Stimulated activated CD4-positive, alpha-beta T cell treated with anti-CD3 and anti-CD28 coated beads, Interleukin-4, amount 100 ng/mL, for 48 hours (primary cell): ENCODE measurements around the gene MED22.
A peak's percentile ranks its signal among the peaks of the same experiment; 100 is the strongest.
"Not testable (repeated sequence)": the region's sequence is repeated elsewhere in the genome, so short reads cannot be mapped to it uniquely, and the experiment has no call there.

Experiments used
- DNase-seq, 2 donors: peaks; one replicate each; pipeline ENCODE4 v3.0.0-alpha.2; 2020; ENCODE audit warnings: low read depth in 2 of 2

MED22 gene

DNA sequence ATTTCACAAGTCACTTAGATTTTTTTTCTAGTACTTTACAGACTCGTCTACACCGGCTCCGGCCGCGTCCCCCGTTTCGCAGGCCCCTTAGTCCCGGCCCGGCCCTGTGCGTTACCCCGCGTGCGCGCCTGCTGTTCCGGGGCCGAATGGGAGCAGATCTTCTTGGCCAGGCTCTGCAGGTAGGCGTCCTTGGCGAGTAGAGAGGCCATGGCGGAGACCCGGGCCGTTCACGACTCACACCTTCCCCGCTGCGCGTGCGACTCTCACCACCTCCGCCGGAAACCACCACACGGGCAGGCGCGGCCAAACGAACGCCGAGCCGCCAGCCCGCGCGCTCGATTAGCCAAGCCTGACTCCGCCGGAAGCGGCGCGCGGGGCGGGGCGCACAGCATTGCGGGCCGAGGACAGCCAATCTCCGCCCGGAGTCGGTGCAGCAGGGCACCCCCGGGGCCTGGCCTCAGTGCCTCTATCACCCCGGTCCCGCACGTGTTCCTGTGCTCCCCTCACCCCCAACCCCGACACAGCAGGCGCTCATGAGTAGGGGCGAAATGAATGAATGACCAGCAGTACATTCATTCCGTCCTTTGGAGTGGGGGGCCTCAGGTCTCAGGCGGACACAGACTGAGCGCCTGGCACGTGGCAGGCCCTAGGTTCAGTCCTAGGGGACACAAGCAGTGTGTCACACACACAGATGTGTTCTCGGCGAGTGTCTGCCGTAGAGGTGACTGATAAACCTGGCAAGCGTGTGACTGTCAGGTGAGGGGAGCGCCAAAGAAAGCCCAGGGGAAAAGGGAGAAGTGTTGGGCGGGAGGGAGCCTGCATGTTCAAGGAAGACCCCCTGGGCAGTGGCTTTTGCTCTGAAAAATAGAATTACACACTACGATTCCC, 11.8 kb downstream of the MED22 start, which contains the start of gene SURF6:
TSS of gene SURF6 (minus strand) at position 265 of the 888 bp plus-strand sequence. CDS start at position 209, 56 bp downstream.
- DNase-seq = peak; percentile 93

- not testable (repeated sequence) for DNase-seq
Measured at GRCh38 chr9:133334888-133335287, 13.0 kb downstream of the MED22 start.

DNA sequence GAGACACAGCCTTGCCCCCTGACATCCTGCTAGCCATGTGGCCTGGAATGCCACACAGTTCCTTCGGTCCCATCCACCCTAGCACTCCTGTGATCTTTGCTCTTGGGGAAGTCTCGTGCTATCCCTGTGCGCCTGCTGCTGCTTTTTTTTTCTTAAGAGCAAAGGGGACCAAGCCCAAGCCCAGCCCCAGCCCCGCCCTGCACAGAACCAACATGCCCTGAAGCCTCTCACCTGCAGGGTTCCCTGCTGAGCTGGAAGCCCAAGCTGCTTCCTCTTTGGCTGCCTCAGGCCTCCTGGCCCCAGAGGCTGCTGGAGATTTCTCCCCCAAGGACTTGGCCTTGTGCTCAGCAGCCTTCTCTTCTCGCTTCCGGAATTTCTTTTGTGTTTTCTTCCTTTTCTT, 13.8 kb downstream of the MED22 start:
- no peak for DNase-seq

- no peak for DNase-seq
Measured at GRCh38 chr9:133333566-133333965, 14.4 kb downstream of the MED22 start.

GRCh38 chr9:133333011-133333410, 14.9 kb downstream of the MED22 start:
- DNase-seq = no peak

DNA sequence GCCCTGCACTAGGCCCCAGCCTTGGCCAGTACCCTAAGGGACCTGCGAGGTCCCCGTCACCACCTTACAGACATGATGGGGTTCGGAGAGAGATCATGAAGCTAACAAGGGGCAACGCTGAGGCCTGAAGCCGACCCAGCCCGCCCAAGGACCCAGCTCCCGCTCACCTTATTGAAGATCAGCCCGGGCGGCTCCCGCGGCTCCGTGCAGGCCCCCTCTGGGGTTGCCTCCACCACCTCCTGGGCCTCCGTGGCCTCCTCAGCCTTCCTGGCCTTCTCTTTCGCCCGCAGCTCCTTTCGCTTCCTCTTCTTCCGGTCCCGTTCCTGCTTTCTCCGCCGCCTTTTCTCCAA, 15.6 kb downstream of the MED22 start:
- DNase-seq = no peak

DNA sequence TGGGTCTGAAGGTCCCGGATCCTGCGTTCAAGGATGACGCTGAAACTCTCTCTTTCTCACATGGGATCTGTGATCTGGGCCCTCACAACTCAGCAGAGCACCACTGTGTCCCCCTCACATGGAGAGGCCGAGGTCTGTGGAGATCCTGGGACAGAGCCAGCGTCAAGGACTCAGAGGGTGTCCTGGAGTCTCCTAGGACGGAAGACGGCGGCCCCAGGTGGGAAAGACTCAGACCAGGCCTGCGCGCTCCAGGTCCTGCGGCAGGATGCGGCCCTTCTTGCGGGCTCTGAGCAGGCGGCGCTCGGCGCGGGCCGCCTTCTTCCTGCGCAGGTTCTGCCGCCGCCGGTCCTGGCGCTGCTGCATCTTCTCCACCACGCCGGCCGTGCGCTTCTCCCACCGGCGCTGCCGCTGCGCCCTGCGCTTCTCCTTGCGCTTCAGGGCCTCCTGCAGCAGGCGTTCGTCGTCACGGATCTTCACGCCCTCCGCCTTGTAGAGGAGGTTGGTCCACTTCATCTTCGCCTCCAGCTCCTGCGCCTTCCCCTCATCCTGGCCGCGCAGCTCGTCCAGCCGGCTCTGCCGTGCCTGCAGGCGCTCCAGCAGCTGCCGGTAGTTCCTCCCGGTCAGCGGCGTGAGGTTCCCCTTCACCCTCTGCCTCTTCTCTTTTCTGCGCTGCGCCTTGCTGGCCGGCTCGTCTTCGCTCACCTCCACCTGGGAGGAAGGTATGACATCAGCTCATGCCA, 16.1 kb downstream of the MED22 start:
- no peak for DNase-seq

- DNase-seq = no peak
Measured at GRCh38 chr9:133331221-133331620, 16.7 kb downstream of the MED22 start.

- not testable (repeated sequence) for DNase-seq
Measured at GRCh38 chr9:133329306-133330156, 18.4 kb downstream of the MED22 start.

DNA sequence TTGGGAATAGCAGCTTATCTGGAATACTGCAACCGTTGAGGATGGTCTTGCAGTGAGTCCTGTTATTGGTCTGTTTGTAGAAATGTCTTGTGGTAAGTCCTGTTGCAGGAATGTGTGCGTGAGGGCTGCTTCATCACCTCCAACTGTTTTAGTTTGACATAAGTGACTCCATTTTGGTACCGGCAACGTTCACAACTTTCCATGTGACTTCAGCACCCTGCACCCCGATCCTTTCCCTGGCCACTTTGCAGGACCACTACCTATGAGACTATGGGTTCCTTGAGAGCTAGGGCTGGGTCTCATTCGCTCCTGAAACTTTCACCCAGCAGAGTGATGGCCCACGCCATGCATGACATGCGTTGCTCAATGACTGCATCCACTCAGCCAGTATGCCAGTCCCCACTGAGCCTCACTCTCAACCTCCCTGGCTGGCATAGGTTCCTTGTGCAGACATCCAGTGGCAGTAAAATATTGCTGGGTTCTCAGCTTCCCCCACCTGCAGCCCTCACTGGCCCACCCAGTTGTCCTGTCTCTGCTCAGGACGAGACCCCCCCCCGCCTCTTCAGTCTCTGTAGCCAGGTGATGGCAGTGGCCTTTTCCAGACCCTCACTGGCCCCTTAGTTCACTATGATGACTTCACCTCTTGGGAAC, 20.0 kb downstream of the MED22 start:
- DNase-seq = no peak

DNA sequence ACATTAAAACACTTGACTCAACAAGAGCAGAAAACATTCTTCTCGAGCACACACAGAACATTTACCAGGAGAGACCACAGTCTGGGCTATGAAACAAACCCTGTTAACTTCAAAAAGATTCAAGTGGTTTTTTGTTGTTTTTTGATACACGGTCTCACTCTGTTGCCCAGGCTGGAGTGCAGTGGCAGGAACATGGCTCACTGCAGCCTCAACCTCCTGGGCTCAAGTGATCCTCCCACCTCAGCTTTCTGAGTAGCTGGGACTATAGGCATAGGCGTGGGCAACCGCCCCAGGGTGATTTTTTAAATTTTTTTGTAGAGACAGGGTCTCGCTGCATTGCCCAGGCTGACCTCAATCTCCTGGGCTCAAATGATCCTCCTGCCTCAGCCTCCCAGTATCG, 20.9 kb downstream of the MED22 start:
- not testable (repeated sequence) for DNase-seq

GRCh38 chr9:133323991-133324703, 23.8 kb downstream of the MED22 start:
- DNase-seq = no peak

- no peak for DNase-seq
Measured at GRCh38 chr9:133323211-133323610, 24.7 kb downstream of the MED22 start.

GRCh38 chr9:133322701-133323100, 25.2 kb downstream of the MED22 start:
- DNase-seq = no peak

DNA sequence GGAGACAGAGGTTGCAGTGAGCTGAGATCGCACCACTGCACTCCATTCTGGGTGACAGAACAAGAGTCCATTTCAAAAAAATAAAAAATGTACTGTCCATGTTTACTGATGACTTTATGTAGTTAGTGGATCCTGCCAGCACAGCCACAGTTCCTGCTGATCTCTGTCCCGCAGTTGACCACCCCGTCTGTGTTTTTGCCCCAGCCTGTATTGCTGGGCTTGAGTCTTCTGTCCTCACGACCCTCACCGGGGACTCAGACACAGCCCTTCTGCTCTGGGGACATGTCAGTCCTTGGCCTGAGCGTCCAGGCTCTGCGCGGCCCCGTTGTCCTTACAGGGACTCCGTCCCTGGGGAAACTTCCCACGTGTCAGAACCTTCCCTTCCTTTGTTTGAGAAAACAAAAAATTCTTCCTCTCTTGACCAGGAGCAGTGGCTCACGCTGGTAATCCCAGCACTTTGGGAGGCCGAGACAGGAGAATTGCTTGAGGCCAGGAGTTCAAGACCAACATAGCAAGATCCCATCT, 26.5 kb downstream of the MED22 start:
- no peak for DNase-seq

DNA sequence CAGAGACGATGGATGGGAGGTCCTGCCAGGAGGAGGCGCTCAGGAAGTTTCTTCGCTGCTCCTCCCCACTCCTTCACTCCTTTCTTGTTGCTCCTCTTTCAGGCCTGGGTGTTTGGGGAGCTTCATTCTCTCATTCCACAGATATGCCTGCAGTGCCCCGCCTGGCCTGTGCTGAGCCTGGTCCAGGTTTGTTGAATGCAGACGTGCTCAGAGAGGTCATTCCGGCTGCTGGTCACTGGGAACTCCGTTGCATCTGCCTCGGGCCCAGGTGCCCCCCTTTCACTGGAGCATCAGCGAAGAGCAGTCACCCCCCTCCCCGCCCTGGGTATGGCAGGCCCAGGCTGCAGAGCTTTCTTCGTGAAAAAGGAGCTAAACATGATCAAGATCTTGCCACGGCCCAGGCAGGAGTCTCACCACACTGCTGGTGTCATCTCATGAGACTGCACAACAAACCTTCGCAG, 27.5 kb downstream of the MED22 start:
- DNase-seq = no peak

GRCh38 chr9:133317551-133317950, 30.4 kb downstream of the MED22 start:
- not testable (repeated sequence) for DNase-seq

GRCh38 chr9:133315997-133316396, 31.9 kb downstream of the MED22 start:
- DNase-seq = no peak

DNA sequence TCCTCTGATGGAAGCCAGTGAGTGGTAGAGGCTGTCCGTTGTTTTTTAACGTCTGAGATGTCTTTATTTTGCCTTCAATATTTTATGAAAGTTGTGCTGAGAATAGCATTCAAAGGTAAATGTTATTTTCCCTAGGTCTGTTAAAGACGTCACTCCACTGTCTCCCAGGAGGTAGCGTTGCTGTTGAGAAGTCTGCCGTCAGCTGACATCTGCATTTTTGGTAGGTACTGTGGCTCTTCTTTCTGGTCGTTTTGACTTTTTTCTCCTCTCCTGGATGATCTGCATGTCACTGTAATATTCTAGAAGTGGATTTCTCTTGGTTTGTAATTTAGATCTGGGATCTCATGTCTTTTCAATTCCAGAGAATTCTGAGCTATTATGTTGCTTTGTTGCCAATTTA, 38.3 kb downstream of the MED22 start:
- DNase-seq = no peak

DNA sequence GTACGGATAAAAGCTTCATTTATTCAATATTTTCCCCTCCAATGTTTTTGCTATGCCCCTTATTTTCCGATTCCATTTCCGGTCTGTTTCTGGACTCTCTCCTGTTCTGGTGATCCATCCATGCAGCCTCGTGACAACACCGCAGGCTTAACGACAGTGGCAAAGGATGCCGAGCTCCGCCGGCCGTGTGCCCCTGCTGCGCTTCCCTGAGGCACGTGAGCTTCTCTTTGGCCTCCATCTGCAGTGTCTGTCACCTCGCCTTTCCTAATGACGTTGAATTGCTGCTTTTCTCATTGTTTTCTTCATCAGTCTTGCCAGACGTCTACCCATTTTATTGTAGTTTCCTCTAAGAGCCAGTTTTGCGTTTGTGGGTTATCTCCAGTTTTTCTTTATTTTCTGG, 40.6 kb downstream of the MED22 start:
- DNase-seq = no peak
